Nasal cavity respiratory epithelium epithelial cell of viscerocranial mucosa (primary cell): ENCODE results near the gene B3GAT3. TPM values are rescaled to one million over a fixed set of nuclear protein-coding genes. Genes with fewer than 3 reads are reported as not detected.

Source experiments
- total RNA-seq: library from RNA; depleted of rRNA; stranded (reverse); fragments of >200 nt; gene quantifications from 2 replicates; pipeline ENCODE4 v1.2.3, GENCODE V29; 2014

B3GAT3 gene
- total RNA-seq: 24.9 and 33.7 TPM in 2 replicates

DNA sequence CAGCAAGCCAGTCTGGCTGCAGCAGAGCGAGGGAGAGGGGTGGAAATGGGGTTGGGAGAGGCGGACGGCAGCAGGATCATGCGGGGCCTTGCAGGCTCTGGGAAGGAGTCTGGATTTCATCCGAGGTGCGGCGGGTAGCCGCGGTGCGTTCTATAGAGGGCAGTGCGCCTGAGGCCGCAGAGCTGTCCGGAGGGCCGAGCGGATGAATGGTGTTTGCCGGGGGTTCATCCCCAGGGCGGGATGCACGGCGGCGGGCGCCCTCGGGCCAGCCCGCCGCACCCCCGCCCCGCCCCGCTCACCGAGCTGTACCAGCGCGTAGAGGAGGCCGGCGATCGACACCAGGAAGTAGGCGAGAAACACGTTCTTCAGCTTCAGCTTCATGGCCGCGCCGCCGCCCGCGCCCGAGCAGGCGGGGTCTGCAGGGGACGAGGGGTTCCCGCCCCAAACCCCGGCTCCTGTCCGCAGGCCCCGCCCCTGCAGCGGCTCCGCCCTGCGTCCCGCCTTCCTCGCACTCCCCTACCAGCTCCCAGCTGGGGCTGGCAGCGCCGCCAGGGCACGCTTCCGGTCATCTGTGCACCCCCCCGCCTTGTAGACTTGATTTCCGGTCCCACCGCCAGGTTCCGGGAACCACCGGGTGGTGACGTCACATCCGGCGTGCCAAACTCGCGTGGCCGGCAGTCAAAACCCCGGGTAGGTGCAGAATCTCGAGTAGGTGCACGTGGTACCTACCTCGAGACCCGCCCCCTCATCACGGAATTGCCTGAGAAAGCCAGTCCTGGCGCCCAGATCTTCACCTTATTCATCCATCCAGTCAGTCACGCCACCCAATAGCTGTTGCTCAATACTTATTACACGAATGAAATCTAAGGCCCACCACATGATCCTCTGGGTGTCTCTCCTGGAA, at the start of gene B3GAT3:
TSS of gene B3GAT3 (minus strand) at position 420 of the 904 bp plus-strand sequence. CDS start at position 381, 39 bp downstream.

DNA sequence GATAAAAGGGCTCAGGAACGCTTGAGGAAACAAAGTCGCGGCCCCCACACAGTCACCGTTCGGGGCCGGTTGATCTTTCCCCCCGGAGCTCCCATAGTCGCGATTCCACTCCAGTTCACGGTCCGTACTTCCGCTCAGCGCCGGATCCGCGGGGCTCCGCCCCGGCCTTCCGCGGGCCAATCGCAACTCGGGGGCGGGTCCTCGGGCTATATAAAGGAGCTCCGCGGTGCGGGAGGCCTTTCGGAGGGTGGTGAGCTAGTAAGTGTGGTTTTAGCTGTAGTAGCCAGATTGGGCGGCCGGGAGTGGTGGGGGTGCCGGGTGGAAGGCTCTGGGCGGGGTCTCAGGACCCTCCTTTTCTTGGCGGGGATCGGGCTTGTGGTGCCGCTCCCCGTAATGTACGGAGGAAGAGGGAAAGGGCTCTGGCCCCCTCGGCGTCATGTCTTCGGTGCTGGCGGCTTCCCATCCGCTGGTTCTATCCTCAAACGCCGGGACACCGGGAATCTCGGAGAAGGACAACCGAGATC, 43.4 kb upstream of the B3GAT3 start, which contains the start of the genes C11orf98 and CSKMT:
TSS of gene C11orf98 (minus strand) at position 136 of the 524 bp plus-strand sequence. CDS start at position 95, 41 bp downstream.
TSS of gene CSKMT (plus strand) at position 238 of the 524 bp plus-strand sequence. CDS start 568 bp downstream, outside the sequence.

DNA sequence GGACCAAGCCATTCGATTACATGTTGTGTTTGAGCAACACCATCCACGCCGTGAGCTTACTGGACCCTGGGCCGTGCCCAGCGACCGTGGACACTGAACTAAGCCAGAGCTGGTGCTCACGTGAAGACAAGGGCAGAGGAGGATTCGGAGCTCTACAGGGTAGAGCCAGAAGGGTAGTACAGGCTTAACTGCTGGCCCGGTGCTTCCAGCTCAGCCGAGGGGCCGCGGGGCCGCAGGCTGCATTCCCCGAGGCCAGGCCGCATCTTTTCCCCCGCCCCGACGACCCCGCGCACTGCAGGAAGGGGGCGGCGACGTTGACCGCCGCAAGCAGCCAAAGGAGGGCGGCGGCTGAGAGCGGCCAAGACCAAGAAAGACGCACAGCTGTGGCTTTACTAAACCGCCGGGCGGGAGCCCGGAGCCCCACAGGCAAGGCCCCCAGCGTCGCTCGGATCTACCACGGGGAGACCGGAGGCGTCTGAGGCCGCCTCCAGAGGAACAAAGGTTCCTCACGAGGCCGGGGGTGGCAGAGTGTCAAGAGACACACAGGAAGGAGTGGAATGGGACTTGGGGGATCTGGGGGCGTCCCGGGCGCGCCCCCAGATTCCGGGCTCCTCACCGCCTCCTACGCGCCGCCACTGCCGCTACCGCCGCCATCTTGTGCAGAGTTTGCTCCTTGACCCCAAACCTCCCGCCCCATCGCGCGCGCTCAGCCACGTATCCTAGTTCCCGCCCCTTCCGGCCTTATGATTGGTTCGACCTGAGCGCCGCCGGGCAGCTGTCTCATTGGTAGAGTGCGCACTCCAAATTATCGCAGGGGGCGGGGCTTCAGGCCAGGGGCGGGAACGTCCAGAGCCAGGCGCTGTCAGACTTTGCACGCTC, 24.4 kb upstream of the B3GAT3 start, which contains the start of gene GANAB:
TSS of gene GANAB (minus strand) at position 668 of the 879 bp plus-strand sequence. CDS start at position 654, 14 bp downstream.

DNA sequence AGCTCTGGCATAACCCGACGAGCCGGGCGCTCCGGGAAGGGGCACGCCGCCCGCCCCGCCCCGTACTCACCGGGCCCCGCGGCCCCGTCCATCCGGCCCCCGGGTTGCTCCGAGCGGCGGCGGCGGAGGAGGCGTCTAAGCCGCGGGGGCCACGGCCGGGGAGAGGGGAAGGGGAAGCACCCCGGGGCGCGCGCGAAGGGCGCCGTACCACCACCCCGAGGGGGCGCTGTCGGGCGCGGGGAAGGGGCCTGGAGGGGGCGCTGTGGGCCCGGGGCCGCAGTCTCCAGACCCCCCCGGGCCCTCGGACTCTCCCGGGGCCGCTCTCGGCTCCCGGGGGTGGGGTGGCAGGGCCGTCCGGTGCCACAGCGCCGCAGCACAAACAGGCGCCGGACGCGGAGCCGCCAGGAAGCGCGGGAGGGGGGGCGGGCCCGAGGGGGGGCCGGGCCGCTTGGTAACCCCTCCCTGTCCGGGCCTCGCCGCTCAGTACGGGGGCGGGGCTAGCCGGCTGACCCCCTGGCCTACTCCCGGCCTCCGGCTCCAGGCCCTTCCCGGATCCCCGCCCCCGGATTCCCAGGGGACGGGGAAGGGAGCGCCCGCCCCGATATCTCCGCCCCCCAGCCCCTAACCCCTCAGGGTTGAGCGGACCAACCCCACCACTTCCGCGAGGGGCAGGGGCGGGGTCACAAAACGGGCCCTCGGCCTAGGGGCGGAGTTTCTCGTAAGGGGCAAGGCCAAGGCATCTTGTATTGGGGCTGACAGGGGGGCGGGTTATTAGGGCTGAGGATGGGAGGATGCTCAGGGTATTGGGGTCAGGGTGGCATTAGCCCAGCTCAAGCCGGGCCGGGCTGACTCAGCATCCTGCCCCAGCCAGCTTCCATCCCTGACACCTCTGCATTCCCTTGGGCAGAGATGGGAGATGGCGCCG, 9.2 kb downstream of the B3GAT3 start, which contains the start of the genes EML3 and ROM1:
TSS of gene EML3 (minus strand) at position 410 of the 925 bp plus-strand sequence. CDS start at position 92, 318 bp downstream.
TSS of gene ROM1 (plus strand) at position 892 of the 925 bp plus-strand sequence. CDS start at position 917, 25 bp downstream.

DNA sequence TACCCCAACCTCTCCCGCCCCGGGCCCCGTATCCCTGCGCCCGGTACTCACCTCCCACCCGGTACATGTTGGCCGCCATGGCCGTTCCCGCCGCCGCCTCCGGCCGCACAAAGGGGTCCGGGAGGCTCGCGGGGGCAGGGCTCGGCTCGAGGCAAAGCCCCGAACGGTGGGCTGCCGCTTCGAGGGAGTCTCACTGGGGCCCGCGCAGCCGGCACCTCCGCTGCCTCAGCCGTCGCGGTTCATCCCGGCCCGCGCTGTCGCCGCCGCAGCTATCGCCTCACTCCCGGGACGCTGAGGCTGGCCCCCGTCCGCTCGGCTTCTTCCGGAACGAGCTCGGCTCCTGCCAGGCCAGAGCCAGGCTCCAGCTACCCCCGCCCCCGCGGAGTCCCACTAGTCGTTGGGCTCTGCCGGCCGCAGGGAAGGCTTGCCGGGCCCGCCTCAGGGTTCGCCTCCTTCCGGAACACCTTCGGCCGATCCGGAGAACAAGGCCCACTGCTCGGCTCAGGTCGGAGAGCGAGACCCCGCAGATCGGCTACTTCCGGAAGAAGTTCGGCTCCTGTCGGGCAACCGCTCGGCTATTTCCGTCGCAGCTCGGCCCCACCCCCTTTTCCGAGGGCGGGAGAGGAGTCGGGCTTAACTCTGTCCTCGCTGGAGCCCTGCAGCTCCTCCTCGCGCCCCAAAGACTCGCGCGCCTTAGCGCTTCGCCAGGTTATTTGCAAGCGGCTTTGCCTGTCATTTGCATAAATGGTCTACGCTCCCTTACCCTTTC, 20.2 kb downstream of the B3GAT3 start, which contains the start of gene MTA2:
TSS of gene MTA2 (minus strand) at position 494 of the 769 bp plus-strand sequence. CDS start at position 79, 415 bp downstream.

GRCh38 chr11:62591448-62592145, 30.2 kb downstream of the B3GAT3 start, which contains the start of gene TUT1:
TSS of gene TUT1 (minus strand) at chr11:62591523. CDS start at chr11:62591485, 38 bp downstream.

GRCh38 chr11:62573592-62574362, 48.0 kb downstream of the B3GAT3 start, which contains the start of gene EEF1G:
TSS of gene EEF1G (minus strand) at chr11:62573891. CDS start at chr11:62573842, 49 bp downstream.

Other genes with a start within 250 kb of the B3GAT3 start
- gene SCGB1A1, start 203.0 kb downstream of the B3GAT3 start, total RNA-seq: not detected in 2 replicates
- 265 and 856 TPM in 2 replicates for gene AHNAK, start 75.2 kb downstream of the B3GAT3 start, total RNA-seq
- 1,482 and 1,970 TPM in 2 replicates for gene EEF1G, start 48.1 kb downstream of the B3GAT3 start, total RNA-seq
- gene TUT1, start 30.5 kb downstream of the B3GAT3 start, total RNA-seq: 9.1 and 11.3 TPM in 2 replicates
- gene MTA2, start 20.1 kb downstream of the B3GAT3 start, total RNA-seq: 183 and 215 TPM in 2 replicates
- gene EML3, start 9.2 kb downstream of the B3GAT3 start, total RNA-seq: 7.9 and 16.2 TPM in 2 replicates
- 1.7 and 1.9 TPM in 2 replicates for gene ROM1, start 8.7 kb downstream of the B3GAT3 start, total RNA-seq
- 195 and 220 TPM in 2 replicates for gene GANAB, start 24.6 kb upstream of the B3GAT3 start, total RNA-seq
- gene INTS5, start 31.3 kb upstream of the B3GAT3 start, total RNA-seq: 23.6 and 29.2 TPM in 2 replicates
- 21.0 and 61.2 TPM in 2 replicates for gene C11orf98, start 43.2 kb upstream of the B3GAT3 start, total RNA-seq
- gene CSKMT, start 43.3 kb upstream of the B3GAT3 start, total RNA-seq: 5.1 and 14.0 TPM in 2 replicates
- 10.8 and 22.6 TPM in 2 replicates for gene UQCC3, start 49.7 kb upstream of the B3GAT3 start, total RNA-seq
- 1.4 and 1.9 TPM in 2 replicates for gene LBHD1, start 50.3 kb upstream of the B3GAT3 start, total RNA-seq
- gene UBXN1, start 57.1 kb upstream of the B3GAT3 start, total RNA-seq: 139 and 221 TPM in 2 replicates
- gene LRRN4CL, start 67.5 kb upstream of the B3GAT3 start, total RNA-seq: 0.14 and 1.4 TPM in 2 replicates
- 18.1 and 22.0 TPM in 2 replicates for gene BSCL2, start 85.4 kb upstream of the B3GAT3 start, total RNA-seq
- gene GNG3, start 85.7 kb upstream of the B3GAT3 start, total RNA-seq: not detected in 2 replicates
- 11.6 and 20.6 TPM in 2 replicates for gene HNRNPUL2, start 105.5 kb upstream of the B3GAT3 start, total RNA-seq
- gene TTC9C, start 106.5 kb upstream of the B3GAT3 start, total RNA-seq: 18.1 and 31.4 TPM in 2 replicates
- 9.2 and 13.0 TPM in 2 replicates for gene ZBTB3, start 132.2 kb upstream of the B3GAT3 start, total RNA-seq
- 55.4 and 87.8 TPM in 2 replicates for gene POLR2G, start 139.6 kb upstream of the B3GAT3 start, total RNA-seq
- gene TAF6L, start 149.4 kb upstream of the B3GAT3 start, total RNA-seq: 19.1 and 21.2 TPM in 2 replicates
- 24.3 and 35.5 TPM in 2 replicates for gene TMEM179B, start 165.4 kb upstream of the B3GAT3 start, total RNA-seq
- 10.5 and 17.1 TPM in 2 replicates for gene TMEM223, start 170.0 kb upstream of the B3GAT3 start, total RNA-seq
- 14.0 and 37.4 TPM in 2 replicates for gene NXF1, start 183.5 kb upstream of the B3GAT3 start, total RNA-seq
- gene STX5, start 210.1 kb upstream of the B3GAT3 start, total RNA-seq: 29.7 and 47.2 TPM in 2 replicates
- not detected in 2 replicates for gene TEX54, start 210.9 kb upstream of the B3GAT3 start, total RNA-seq
- gene WDR74, start 217.6 kb upstream of the B3GAT3 start, total RNA-seq: 68.5 and 89.2 TPM in 2 replicates